ENCODE measurements around the gene TLL2.

TLL2 gene

GRCh38 chr10:96324447-96324846 lies 189.3 kb downstream of the TLL2 start:
- DNase-seq (ENCODE audit: low read depth, low spot score) = no peak

GRCh38 chr10:96322275-96322674 lies 191.5 kb downstream of the TLL2 start:
- DNase-seq (ENCODE audit: low read depth, low spot score) = no peak

- DNase-seq (ENCODE audit: low read depth, low spot score) = no peak
Observed at GRCh38 chr10:96321822-96322221, 191.9 kb downstream of the TLL2 start.

GRCh38 chr10:96319754-96320474 lies 193.8 kb downstream of the TLL2 start:
- DNase-seq (ENCODE audit: low read depth, low spot score) = no peak

- DNase-seq (ENCODE audit: low read depth, low spot score) = no peak
Observed at GRCh38 chr10:96317067-96317833, 196.5 kb downstream of the TLL2 start.

Data from brain pericyte (primary cell).